ENCODE measurements around the gene CBR4. TPM values are rescaled to one million over a fixed set of nuclear protein-coding genes. Genes with fewer than 3 reads are reported as not detected.

CBR4 gene
- 10 to 100 TPM; 17.2 to 26.5 (median 24.2) TPM for total RNA-seq
- 10 to 100 TPM in 1 of 2 donors, 1 to 10 TPM in 1; 8.7 to 15.2 TPM for polyA plus RNA-seq
- long read RNA-seq, donor 1, transcript CBR4-201 (5 exons, 3,443 nt) = major isoform, 17 of 34 reads
- long read RNA-seq, donor 1, partial matches to known transcripts = 0 of 34 reads
- long read RNA-seq, donor 1, other reads (novel, unspliced or antisense) = 16 of 34 reads
- long read RNA-seq, donor 2, transcript CBR4-201 (5 exons, 3,443 nt) = major isoform, 22 of 48 reads
- long read RNA-seq, donor 2, partial matches to known transcripts = 4 of 48 reads
- long read RNA-seq, donor 2, other reads (novel, unspliced or antisense) = 22 of 48 reads
- long read RNA-seq, donor 3, transcript CBR4-201 (5 exons, 3,443 nt) = major isoform, 18 of 38 reads
- long read RNA-seq, donor 3, partial matches to known transcripts = 3 of 38 reads
- long read RNA-seq, donor 3, other reads (novel, unspliced or antisense) = 16 of 38 reads

DNA sequence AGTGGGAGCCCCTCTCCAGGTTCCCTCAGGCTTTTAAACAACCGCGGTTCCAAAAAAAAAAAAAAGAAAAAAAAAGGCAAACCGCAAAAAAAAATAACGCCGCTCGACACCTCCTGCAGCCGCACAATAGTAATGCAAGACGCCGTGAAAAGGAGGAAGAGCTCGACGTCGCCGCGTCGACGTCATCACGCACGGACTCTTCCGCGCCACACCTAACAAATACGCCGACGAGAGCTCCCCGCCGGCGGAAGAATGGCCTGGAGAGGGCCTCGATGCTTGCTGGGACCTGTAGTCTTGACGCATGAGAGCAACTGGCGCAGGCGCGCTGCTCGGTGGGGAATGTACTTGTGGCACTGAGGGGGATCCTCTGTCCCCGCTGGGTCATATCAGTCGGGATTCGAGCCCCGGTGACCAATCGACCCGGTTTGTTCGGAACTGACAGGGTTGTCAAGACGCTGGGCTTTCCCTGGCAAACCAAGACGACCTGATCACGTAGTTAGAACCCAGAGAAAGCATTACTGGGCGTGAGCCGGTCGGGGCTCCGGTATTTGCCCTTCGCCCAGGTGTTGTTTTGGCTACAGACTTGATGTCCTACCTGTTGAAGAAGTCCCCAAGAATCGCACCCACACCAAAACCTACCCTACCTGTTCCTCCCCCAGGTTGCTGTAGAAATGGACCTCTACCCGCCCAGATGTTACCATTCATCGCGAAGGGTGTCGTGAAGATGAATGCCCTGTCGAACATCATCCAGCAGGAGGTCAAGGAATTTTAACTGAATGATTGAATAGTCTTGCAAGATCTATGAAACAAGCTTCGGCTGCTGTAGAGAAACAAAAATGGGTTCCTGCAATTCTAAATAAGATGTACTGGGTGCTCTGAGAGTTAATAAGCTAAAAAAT is at the start of gene CBR4:
Gene CBR4 (minus strand): TSS at position 131 of the 899 bp plus-strand sequence. CDS start 166 bp downstream, outside the sequence.
- intact Hi-C loops (cut with DNase I) = loop anchor here in 3 of 10 donors (5.0 to 10.0 kb wide), 4 partner anchors 134 to 554 kb away; partner anchors contain the start of gene SH3RF1 (in 1 of the 3)
- ATAC-seq = peak; percentile 99

DNA sequence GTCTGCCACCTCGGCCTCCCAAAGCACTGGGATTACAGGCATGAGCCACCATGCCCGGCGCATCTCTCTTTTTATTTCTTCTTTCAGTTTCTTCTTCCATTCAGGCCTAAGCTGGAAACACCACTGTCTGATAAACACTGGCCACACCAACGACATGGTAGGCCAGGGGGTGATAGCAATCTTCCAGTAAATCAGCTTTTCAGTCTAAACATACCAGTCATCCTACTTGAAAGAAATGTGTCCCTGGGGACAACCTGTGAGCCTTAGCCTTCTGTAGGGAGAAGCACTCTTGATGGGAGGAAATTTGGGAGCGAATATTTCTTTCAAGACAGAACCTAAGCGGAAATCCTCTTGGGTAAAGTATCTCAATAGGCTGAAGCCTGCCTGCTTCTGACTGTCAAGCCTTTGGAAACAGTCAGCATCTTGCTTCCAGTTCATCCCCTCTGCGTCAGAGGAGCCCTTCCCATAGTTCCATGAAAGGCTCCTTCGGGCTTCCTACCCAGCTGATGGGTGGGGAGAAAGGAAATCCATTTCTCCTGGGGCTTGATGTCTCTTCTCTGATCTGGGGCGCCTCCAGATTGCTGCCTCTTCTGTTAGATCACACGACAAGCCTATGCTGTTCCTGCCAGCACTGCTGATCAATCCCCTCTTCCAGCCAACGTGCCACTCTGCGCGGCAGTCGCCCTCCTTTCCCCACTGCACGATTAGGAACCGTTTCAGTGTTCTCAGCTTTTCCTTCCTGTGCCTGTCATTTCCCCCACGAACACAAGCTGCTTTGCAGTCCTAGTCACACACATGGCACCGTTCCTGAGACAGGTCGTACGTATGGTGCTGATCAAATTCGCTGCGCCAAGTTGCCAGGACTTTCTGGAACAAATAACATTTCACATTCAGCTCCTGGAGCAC is 49.5 kb upstream of the CBR4 start:
- Histone ChIP-seq H3K27ac (peak overlapping the region; percentile 56 to 93 (median 86)), H3K27me3 (no peaks in the 10 kb centered on the region), H3K36me3 (no peaks in the 10 kb centered on the region), H3K4me3 (peak overlapping the region in 6 of 12 donors; percentile 7 to 30 (median 17)), H3K9me3 (no peaks in the 10 kb centered on the region), H3K4me1 (peaks cover 0 to 60% (median 36%) of the 10 kb centered on the region in 12 donors)
- peak in 4 of 5 donors; percentile 57 to 74 (median 69) for DNase-seq
- intact Hi-C loops (cut with DNase I) = loop anchor here in 3 of 10 donors (2.0 to 10.0 kb wide), 3 partner anchors 75 to 215 kb away; partner anchors contain the start of gene SH3RF1 (in 1 of the 3)
- TF ChIP-seq CTCF (IDR thresholded peaks at IDR 0.05) (no peak), POLR2A (IDR thresholded peaks at IDR 0.05) (no peak)
- peak; percentile 64 to 90 (median 74) for ATAC-seq
- 40 to 64% (median 53%) methylated on average over 22 of the region's 22 CpGs for WGBS, 4 donors

More for the DNA sequence above, at the start of gene CBR4:
- no peaks in the 10 kb centered on the region for H3K9me3 ChIP-seq
- peak; percentile 97 to 99 (median 99) for DNase-seq
- H3K4me1 ChIP-seq = peaks cover 0 to 45% (median 27%) of the 10 kb centered on the region in 12 donors
- peaks cover 0 to 13% (median 3%) of the 10 kb centered on the region in 9 donors for H3K36me3 ChIP-seq
- H3K4me3 ChIP-seq = peak within 1 kb of the TSS; percentile 49 to 89 (median 74)
- no peaks in the 10 kb centered on the region for H3K27me3 ChIP-seq
- peak within 1 kb of the TSS; percentile 76 to 98 (median 94) for H3K27ac ChIP-seq
- peak in 1 of 2 donors; percentile 95 for TF ChIP-seq POLR2A (IDR thresholded peaks at IDR 0.05)
- peak in 9 of 12 donors; percentile 24 to 49 (median 39) for TF ChIP-seq CTCF (IDR thresholded peaks at IDR 0.05)
- 1% methylated on average over 52 to 54 of the region's 54 CpGs for WGBS, 4 donors

GRCh38 chr4:169058312-169058711 is 48.3 kb upstream of the CBR4 start:
- TF ChIP-seq CTCF (IDR thresholded peaks at IDR 0.05) (no peak), POLR2A (IDR thresholded peaks at IDR 0.05) (no peak)
- peak; percentile 36 to 49 (median 44) for ATAC-seq
- intact Hi-C loops (cut with DNase I) = loop anchor here in 3 of 10 donors (2.0 to 10.0 kb wide), 3 partner anchors 76 to 216 kb away; partner anchors contain the start of gene SH3RF1 (in 1 of the 3)

More at GRCh38 chr4:169058312-169058711, 48.3 kb upstream of the CBR4 start:
- Histone ChIP-seq H3K4me3 (no peak overlapping the region), H3K27me3 (no peaks in the 10 kb centered on the region), H3K9me3 (no peaks in the 10 kb centered on the region), H3K36me3 (no peaks in the 10 kb centered on the region), H3K27ac (peak overlapping the region; percentile 56 to 93 (median 86)), H3K4me1 (peaks cover 0 to 57% (median 33%) of the 10 kb centered on the region in 12 donors)
- DNase-seq = peak; percentile 57 to 77 (median 69)
- 78 to 95% (median 86%) methylated on average over 7 of the region's 7 CpGs for WGBS, 4 donors

Data from heart left ventricle (tissue), 16 donors.